HCT116 (cell line): ENCODE data around the gene CCN5. TPM values are rescaled to one million over a fixed set of nuclear protein-coding genes. Genes with fewer than 3 reads are reported as not detected.

Experiments used
- ATAC-seq: fragments of 200-7000 bp; cut with Tn5 transposase; 2 replicates; pipeline ENCODE4 v1.9.1; 2020; ENCODE audit warnings: mild to moderate bottlenecking, moderate library complexity
- BruUV-seq: library from RNA; stranded (reverse); fragments of 400-500 nt; replicated peaks from 2 replicates; lab custom pipeline; 2021; lab: Mats Ljungman, UMichigan
- CTCF ChIA-PET: fragments of 300-600 bp; sonication (Branson Sonifier 250); formaldehyde crosslinking; loops from one replicate; lab custom pipeline; 2021; ENCODE audit warnings: antibody characterized with exemption; lab: Charles Lee
- POLR2A ChIA-PET: fragments of 300-600, 350-600 bp; sonication (Branson Sonifier 250); formaldehyde crosslinking; loops from one replicate; lab custom pipeline; 2021; ENCODE audit warnings: antibody characterized with exemption; lab: Charles Lee
- RAD21 ChIA-PET, 2 experiments: fragments of 300-600 bp; sonication (Branson Sonifier 250); formaldehyde crosslinking; loops; one replicate each; lab custom pipeline; 2023; ENCODE audit warnings: low total read pairs in 2 of 2; ENCODE audit not compliant: uncharacterized antibody in 2 of 2, unreplicated experiment in 2 of 2, low non-redundant PET in 1 of 2; lab: Charles Lee
- DNase-seq: peaks from one replicate; pipeline ENCODE4 v3.0.0-alpha.2; 2010; ENCODE audit warnings: low read depth, low spot score
- H2AFZ ChIP-seq: fragments of 200-600 bp; shearing (Covaris generic), sonication (generic); 2 replicates; pipeline ENCODE4 v1.6.1; 2017; ENCODE audit warnings: low read depth, mixed run types, mixed read lengths, antibody characterized with exemption, low read length; ENCODE audit not compliant: poor library complexity, severe bottlenecking
- H3K27ac ChIP-seq: 2 replicates; pipeline ENCODE4 v1.5.1; 2012; ENCODE audit warnings: low read depth, low read length
- H3K27me3 ChIP-seq: fragments of 200-600 bp; sonication (generic); 2 replicates; pipeline ENCODE4 v1.6.1; 2016; ENCODE audit warnings: mixed run types, low read length, mixed read lengths; ENCODE audit not compliant: insufficient read depth
- H3K36me3 ChIP-seq, 2 experiments: fragments of 200-500 bp in 1 of 2; fragments of 200-600 bp in 1 of 2; sonication (Bioruptor generic) in 1 of 2; sonication (generic) in 1 of 2; 2 replicates each; pipeline versions ENCODE4 v1.5.1 to v1.6.1; 2014 to 2016; ENCODE audit warnings: low read length in 2 of 2, inconsistent platforms in 1 of 2, mixed read lengths in 1 of 2, mixed run types in 1 of 2; ENCODE audit not compliant: insufficient read depth in 2 of 2, control insufficient read depth in 1 of 2
- H3K4me1 ChIP-seq, 2 experiments: fragments of 200-600 bp in 1 of 2; sonication (generic) in 1 of 2; 2 replicates each; pipeline versions ENCODE4 v1.5.1 to v1.6.1; 2012 to 2017; ENCODE audit warnings: low read length in 2 of 2, inconsistent platforms in 1 of 2, mild to moderate bottlenecking in 1 of 2, mixed read lengths in 1 of 2, mixed run types in 1 of 2, moderate library complexity in 1 of 2; ENCODE audit not compliant: insufficient read depth in 2 of 2, control insufficient read depth in 1 of 2
- H3K4me2 ChIP-seq: fragments of 200-600 bp; sonication (generic); 2 replicates; pipeline ENCODE4 v1.6.1; 2017; ENCODE audit warnings: mixed run types, low read length, mixed read lengths
- H3K4me3 ChIP-seq, 2 experiments: fragments of 200-600 bp in 1 of 2; sonication (generic) in 1 of 2; replicated peaks in 1 of 2; 2 replicates each; pipeline ENCODE4 v1.5.1; 2011 to 2016; ENCODE audit warnings: low read length in 2 of 2, control low read depth in 1 of 2, low read depth in 1 of 2, mild to moderate bottlenecking in 1 of 2, mixed read lengths in 1 of 2, mixed run types in 1 of 2
- H3K79me2 ChIP-seq: fragments of 200-600 bp; sonication (generic); 2 replicates; pipeline ENCODE4 v1.6.1; 2017; ENCODE audit warnings: mild to moderate bottlenecking, mixed run types, low read length, moderate library complexity, mixed read lengths; ENCODE audit not compliant: insufficient read depth
- H3K9ac ChIP-seq: fragments of 200-600 bp; sonication (generic); 2 replicates; pipeline ENCODE4 v1.6.1; 2016; ENCODE audit warnings: low read length, mixed read lengths
- H3K9me2 ChIP-seq: fragments of 200-600 bp; sonication (generic), shearing (Covaris generic); 2 replicates; pipeline ENCODE4 v1.6.1; 2017; ENCODE audit warnings: mixed run types, mild to moderate bottlenecking, moderate library complexity; ENCODE audit not compliant: insufficient read depth
- H3K9me3 ChIP-seq, 2 experiments: fragments of 200-500 bp in 1 of 2; fragments of 200-600 bp in 1 of 2; sonication (Bioruptor generic) in 1 of 2; sonication (generic) in 1 of 2; 2 replicates each; pipeline ENCODE4 v1.6.1; 2014 to 2017; ENCODE audit warnings: low read length in 2 of 2, mixed read lengths in 2 of 2, inconsistent platforms in 1 of 2, low read depth in 1 of 2, mild to moderate bottlenecking in 1 of 2, mixed run types in 1 of 2, moderate library complexity in 1 of 2; ENCODE audit not compliant: control insufficient read depth in 1 of 2, insufficient read depth in 1 of 2
- H4K20me1 ChIP-seq: fragments of 200-600 bp; sonication (generic), shearing (Covaris generic); 2 replicates; pipeline ENCODE4 v1.6.1; 2017; ENCODE audit warnings: mixed run types, mild to moderate bottlenecking, moderate library complexity; ENCODE audit not compliant: insufficient read depth
- CEBPB ChIP-seq: IDR thresholded peaks from 2 replicates; pipeline ENCODE4 v1.6.1; 2012; ENCODE audit warnings: low read depth
- ELF1 ChIP-seq: IDR thresholded peaks from 2 replicates; pipeline ENCODE4 v1.6.1; 2012; ENCODE audit warnings: low read depth, borderline replicate concordance
- EZH2phosphoT487 ChIP-seq: fragments of 200-600 bp; IDR thresholded peaks from 2 replicates; pipeline ENCODE4 v1.6.1; 2018; ENCODE audit warnings: antibody characterized with exemption, borderline replicate concordance
- JUND ChIP-seq: IDR thresholded peaks from 2 replicates; pipeline ENCODE4 v1.6.1; 2012
- POLR2A ChIP-seq: IDR thresholded peaks from 2 replicates; pipeline ENCODE4 v1.7.0; 2011; ENCODE audit warnings: borderline replicate concordance; ENCODE audit not compliant: insufficient read depth, insufficient read length; ENCODE audit errors: extremely low read depth
- POLR2AphosphoS5 ChIP-seq: IDR thresholded peaks from 2 replicates; pipeline ENCODE4 v1.6.1; 2011; ENCODE audit warnings: mild to moderate bottlenecking, low read depth, low read length, moderate library complexity
- RAD21 ChIP-seq: IDR thresholded peaks from 2 replicates; pipeline ENCODE4 v1.6.1; 2012; ENCODE audit warnings: low read depth, mild to moderate bottlenecking
- SIN3A ChIP-seq: IDR thresholded peaks from 2 replicates; pipeline ENCODE4 v1.6.1; 2012; ENCODE audit warnings: low read depth
- ZFX ChIP-seq: fragments of 450-650 bp; IDR thresholded peaks from 2 replicates; pipeline ENCODE4 v1.6.1; 2017
- intact Hi-C: fragments of 100-400 bp; cut with micrococcal nuclease; formaldehyde crosslinking; loops from 2 replicates; pipeline ENCODE4 v1.10.0; 2022
- total RNA-seq: library from RNA; stranded (reverse); gene quantifications from one replicate; pipeline ENCODE4 v1.2.1, GENCODE V29; 2021; ENCODE audit not compliant: unreplicated experiment
- TF ChIP-seq, protein P1 (sequence below): IDR thresholded peaks from 2 replicates; pipeline ENCODE4 v1.6.1; 2012
- TF ChIP-seq, protein P2 (sequence below), 3 experiments: fragments of 200-600 bp in 1 of 3; sonication (generic) in 1 of 3; IDR thresholded peaks in 2 of 3; conservative IDR thresholded peaks in 1 of 3; 2 replicates each; pipeline ENCODE4 v1.5.1; 2012 to 2017; ENCODE audit warnings: low read depth in 2 of 3, low read length in 2 of 3, antibody characterized with exemption in 1 of 3, borderline replicate concordance in 1 of 3, control low read depth in 1 of 3, mild to moderate bottlenecking in 1 of 3, mixed read lengths in 1 of 3, mixed run types in 1 of 3, moderate library complexity in 1 of 3; ENCODE audit not compliant: insufficient read depth in 1 of 3
- TF ChIP-seq, protein P3 (sequence below): IDR thresholded peaks from 2 replicates; pipeline ENCODE4 v1.6.1; 2012
- TF ChIP-seq, protein P4 (sequence below): IDR thresholded peaks from 2 replicates; pipeline ENCODE4 v1.6.1; 2011; ENCODE audit warnings: mild to moderate bottlenecking, low read length, moderate library complexity; ENCODE audit not compliant: insufficient replicate concordance; ENCODE audit errors: extremely low read depth

The CCN5 gene
- total RNA-seq, 1 experiment from 2014 or later: 0.20 TPM

DNA sequence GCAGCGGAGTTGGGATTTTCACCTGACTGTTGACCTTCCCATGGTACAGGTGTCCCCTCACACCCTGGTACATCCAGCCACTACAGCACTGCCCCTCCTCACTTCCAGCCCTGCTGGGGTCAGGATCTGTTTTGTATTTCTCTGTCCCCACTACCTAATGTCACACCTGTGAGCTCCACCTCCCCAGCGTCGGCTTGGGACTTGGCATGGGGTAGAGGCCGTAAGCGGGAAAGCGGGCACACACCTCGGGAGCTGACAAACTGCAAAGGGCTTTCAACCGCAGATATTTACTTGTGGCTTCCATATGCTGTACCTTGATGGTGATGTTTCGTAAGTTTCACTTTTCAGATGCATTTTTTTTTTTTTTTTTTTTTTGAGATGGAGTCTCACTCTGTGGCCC lies 5.4 kb upstream of the CCN5 start:
- H2AFZ ChIP-seq: no peak overlapping the region
- POLR2A ChIA-PET: no interaction called here
- no peak overlapping the region for H3K4me3 ChIP-seq
- H3K9ac ChIP-seq: no peak overlapping the region
- H3K9me2 ChIP-seq: no peaks in the 10 kb centered on the region
- TF ChIP-seq, protein P1, sequence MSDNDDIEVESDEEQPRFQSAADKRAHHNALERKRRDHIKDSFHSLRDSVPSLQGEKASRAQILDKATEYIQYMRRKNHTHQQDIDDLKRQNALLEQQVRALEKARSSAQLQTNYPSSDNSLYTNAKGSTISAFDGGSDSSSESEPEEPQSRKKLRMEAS: no peak
- no peak for TF ChIP-seq JUND
- no peak for TF ChIP-seq POLR2AphosphoS5
- TF ChIP-seq EZH2phosphoT487: no peak
- TF ChIP-seq SIN3A: no peak
- TF ChIP-seq, protein P2, sequence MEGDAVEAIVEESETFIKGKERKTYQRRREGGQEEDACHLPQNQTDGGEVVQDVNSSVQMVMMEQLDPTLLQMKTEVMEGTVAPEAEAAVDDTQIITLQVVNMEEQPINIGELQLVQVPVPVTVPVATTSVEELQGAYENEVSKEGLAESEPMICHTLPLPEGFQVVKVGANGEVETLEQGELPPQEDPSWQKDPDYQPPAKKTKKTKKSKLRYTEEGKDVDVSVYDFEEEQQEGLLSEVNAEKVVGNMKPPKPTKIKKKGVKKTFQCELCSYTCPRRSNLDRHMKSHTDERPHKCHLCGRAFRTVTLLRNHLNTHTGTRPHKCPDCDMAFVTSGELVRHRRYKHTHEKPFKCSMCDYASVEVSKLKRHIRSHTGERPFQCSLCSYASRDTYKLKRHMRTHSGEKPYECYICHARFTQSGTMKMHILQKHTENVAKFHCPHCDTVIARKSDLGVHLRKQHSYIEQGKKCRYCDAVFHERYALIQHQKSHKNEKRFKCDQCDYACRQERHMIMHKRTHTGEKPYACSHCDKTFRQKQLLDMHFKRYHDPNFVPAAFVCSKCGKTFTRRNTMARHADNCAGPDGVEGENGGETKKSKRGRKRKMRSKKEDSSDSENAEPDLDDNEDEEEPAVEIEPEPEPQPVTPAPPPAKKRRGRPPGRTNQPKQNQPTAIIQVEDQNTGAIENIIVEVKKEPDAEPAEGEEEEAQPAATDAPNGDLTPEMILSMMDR (IDR thresholded peaks at IDR 0.05 in 2 of 3, conservative IDR thresholded peaks at IDR 0.05 in 1 of 3; ENCODE audit: borderline replicate concordance in 1 of 3, insufficient read depth in 1 of 3, low read depth in 2 of 3, low read length in 2 of 3): no peak
- TF ChIP-seq, protein P3, sequence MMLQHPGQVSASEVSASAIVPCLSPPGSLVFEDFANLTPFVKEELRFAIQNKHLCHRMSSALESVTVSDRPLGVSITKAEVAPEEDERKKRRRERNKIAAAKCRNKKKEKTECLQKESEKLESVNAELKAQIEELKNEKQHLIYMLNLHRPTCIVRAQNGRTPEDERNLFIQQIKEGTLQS: no peak
- no peak for TF ChIP-seq ELF1
- no peak for TF ChIP-seq ZFX
- TF ChIP-seq, protein P4, sequence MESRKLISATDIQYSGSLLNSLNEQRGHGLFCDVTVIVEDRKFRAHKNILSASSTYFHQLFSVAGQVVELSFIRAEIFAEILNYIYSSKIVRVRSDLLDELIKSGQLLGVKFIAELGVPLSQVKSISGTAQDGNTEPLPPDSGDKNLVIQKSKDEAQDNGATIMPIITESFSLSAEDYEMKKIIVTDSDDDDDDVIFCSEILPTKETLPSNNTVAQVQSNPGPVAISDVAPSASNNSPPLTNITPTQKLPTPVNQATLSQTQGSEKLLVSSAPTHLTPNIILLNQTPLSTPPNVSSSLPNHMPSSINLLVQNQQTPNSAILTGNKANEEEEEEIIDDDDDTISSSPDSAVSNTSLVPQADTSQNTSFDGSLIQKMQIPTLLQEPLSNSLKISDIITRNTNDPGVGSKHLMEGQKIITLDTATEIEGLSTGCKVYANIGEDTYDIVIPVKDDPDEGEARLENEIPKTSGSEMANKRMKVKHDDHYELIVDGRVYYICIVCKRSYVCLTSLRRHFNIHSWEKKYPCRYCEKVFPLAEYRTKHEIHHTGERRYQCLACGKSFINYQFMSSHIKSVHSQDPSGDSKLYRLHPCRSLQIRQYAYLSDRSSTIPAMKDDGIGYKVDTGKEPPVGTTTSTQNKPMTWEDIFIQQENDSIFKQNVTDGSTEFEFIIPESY: no peak
- no peak for TF ChIP-seq RAD21
- TF ChIP-seq POLR2A: no peak
- no peak for TF ChIP-seq CEBPB
- TF ChIP-seq, all 23 proteins: peak for 0
- no peak overlapping the region for H3K4me2 ChIP-seq
- H3K27ac ChIP-seq: no peak overlapping the region
- H3K9me3 ChIP-seq: no peaks in the 10 kb centered on the region
- no TSS peak for BruUV-seq
- no peak for DNase-seq
- ChIA-PET CTCF (no interaction called here), RAD21 (no interaction called here)
- intact Hi-C loops: no loop called here
- no peaks in the 10 kb centered on the region for H3K79me2 ChIP-seq
- peaks cover 9 to 11% of the 10 kb centered on the region in 2 experiments for H3K4me1 ChIP-seq
- no peaks in the 10 kb centered on the region for H4K20me1 ChIP-seq
- H3K27me3 ChIP-seq: 0 out of 2 replicates have a peak, but pooled peaks cover 3% of the 10 kb centered on the region
- H3K36me3 ChIP-seq: no peaks in the 10 kb centered on the region
- ATAC-seq: no peak
